RWPE2 (cell line): ENCODE measurements around the gene PYGB.
"Not testable (repeated sequence)": the region's sequence is repeated elsewhere in the genome, so short reads cannot be mapped to it uniquely, and the experiment has no call there.

Source experiments
- ATAC-seq: fragments of 200-7000 bp; cut with Tn5 transposase; 3 replicates; pipeline ENCODE4 v1.9.1; 2021; ENCODE audit warnings: low read depth
- DNase-seq: peaks from one replicate; pipeline ENCODE4 v3.0.0-alpha.2; 2020; ENCODE audit warnings: low spot score
- H3K27ac ChIP-seq: fragments of 450-650 bp; 2 replicates; pipeline ENCODE4 v1.5.1; 2017; ENCODE audit warnings: mild to moderate bottlenecking; ENCODE audit not compliant: poor library complexity, severe bottlenecking
- H3K27me3 ChIP-seq: fragments of 250-450 bp; sonication (Bioruptor Pico); 2 replicates; pipeline ENCODE4 v1.5.1; 2021; ENCODE audit warnings: mild to moderate bottlenecking, moderate library complexity; ENCODE audit not compliant: insufficient read depth, poor library complexity, severe bottlenecking
- H3K36me3 ChIP-seq: fragments of 250-450 bp; sonication (Bioruptor Pico); 2 replicates; pipeline ENCODE4 v1.5.1; 2020; ENCODE audit warnings: low read depth, mild to moderate bottlenecking, moderate library complexity
- H3K4me1 ChIP-seq: fragments of 250-450 bp; sonication (Bioruptor Pico); 2 replicates; pipeline ENCODE4 v1.5.1; 2021; ENCODE audit warnings: mild to moderate bottlenecking, moderate library complexity; ENCODE audit not compliant: insufficient read depth, poor library complexity, severe bottlenecking
- H3K4me3 ChIP-seq: fragments of 250-450 bp; sonication (Bioruptor Pico); 2 replicates; pipeline ENCODE4 v1.5.1; 2021; ENCODE audit warnings: mild to moderate bottlenecking, moderate library complexity; ENCODE audit not compliant: severe bottlenecking
- H3K9me3 ChIP-seq: fragments of 250-450 bp; sonication (Bioruptor Pico); 2 replicates; pipeline ENCODE4 v1.5.1; 2021; ENCODE audit warnings: mild to moderate bottlenecking, moderate library complexity; ENCODE audit not compliant: severe bottlenecking
- TF ChIP-seq, protein P1 (sequence below): fragments of 450-650 bp; IDR thresholded peaks from one replicate; pipeline ENCODE4 v1.5.1; 2017; ENCODE audit warnings: mild to moderate bottlenecking, moderate library complexity; ENCODE audit not compliant: poor library complexity, severe bottlenecking

PYGB gene

DNA sequence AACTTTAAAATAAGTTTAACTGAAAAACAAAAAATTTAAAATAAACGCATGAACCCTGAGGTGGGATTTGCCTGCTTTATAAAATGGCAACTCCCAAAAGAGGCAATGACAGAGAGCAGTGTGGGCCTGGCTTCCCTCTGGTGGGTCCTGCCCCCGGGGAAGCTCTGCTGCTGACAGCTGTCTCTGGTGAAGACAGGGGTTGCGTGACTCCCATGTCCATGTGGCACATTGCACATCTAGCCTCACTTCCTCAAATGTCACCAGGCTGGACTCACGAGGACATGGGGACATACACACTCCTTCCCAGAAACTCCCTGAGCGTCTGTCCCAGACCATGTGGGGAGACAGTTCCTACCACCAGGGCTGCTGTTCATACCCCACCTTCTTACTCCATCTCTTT is 76.5 kb downstream of the PYGB start:
- no peaks in the 10 kb centered on the region for H3K4me1 ChIP-seq

DNA sequence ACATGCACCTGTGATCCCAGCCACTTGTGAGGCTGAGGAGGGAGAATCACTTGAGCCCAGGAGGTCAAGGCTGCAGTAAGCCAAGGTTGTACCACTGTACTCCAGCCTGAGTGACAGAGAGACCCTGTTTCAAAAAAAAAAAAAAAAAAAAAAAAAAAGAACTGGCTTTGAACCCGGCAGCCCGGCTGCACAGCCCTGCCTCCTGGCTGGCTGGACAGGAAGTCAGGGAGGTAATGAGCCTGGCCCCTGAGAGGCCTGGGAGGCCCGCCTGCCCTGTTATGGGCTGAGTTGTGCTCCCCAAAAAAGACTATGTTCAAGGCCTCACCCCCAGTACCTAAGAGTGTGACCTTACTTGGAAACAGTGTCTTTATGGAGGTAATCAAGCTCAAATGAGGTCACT is 77.2 kb downstream of the PYGB start:
- ATAC-seq (no peak), DNase-seq (no peak)
- TF ChIP-seq, protein P1, sequence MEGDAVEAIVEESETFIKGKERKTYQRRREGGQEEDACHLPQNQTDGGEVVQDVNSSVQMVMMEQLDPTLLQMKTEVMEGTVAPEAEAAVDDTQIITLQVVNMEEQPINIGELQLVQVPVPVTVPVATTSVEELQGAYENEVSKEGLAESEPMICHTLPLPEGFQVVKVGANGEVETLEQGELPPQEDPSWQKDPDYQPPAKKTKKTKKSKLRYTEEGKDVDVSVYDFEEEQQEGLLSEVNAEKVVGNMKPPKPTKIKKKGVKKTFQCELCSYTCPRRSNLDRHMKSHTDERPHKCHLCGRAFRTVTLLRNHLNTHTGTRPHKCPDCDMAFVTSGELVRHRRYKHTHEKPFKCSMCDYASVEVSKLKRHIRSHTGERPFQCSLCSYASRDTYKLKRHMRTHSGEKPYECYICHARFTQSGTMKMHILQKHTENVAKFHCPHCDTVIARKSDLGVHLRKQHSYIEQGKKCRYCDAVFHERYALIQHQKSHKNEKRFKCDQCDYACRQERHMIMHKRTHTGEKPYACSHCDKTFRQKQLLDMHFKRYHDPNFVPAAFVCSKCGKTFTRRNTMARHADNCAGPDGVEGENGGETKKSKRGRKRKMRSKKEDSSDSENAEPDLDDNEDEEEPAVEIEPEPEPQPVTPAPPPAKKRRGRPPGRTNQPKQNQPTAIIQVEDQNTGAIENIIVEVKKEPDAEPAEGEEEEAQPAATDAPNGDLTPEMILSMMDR = no peak
- Histone ChIP-seq H3K27ac (no peak overlapping the region), H3K9me3 (no peaks in the 10 kb centered on the region), H3K27me3 (no peaks in the 10 kb centered on the region), H3K36me3 (peaks cover 4% of the 10 kb centered on the region; the same call in 1 of the 2 replicates), H3K4me3 (no peak overlapping the region), H3K4me1 (no peaks in the 10 kb centered on the region)

More for the DNA sequence above, 76.5 kb downstream of the PYGB start:
- no peak overlapping the region for H3K27ac ChIP-seq
- H3K4me3 ChIP-seq = no peak overlapping the region
- ATAC-seq (no peak), DNase-seq (no peak)
- TF ChIP-seq, protein P1 = no peak
- no peaks in the 10 kb centered on the region for H3K9me3 ChIP-seq
- H3K27me3 ChIP-seq = no peaks in the 10 kb centered on the region
- H3K36me3 ChIP-seq = peaks cover 4% of the 10 kb centered on the region; the same call in 1 of the 2 replicates

DNA sequence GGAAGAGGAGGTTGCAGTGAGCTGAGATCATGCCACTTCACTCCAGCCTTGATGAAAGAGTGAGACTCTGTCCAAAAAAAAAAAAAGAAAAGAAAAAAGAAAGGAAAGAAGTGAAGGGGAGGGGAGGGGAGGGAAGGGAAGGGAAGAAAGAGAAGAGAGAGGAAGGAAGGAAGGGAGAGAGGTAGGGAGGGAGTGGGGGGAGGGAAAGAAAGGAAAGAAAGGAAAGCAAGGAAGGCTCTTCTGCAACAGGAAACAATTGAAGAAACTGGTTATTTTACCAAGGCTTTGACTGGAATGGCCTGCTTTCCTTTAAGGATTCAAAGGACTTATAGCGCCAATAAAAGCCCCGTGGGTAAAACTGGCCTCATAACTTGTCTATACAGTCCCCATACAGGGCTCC is 78.1 kb downstream of the PYGB start:
- no peaks in the 10 kb centered on the region for H3K9me3 ChIP-seq
- H3K36me3 ChIP-seq = peaks cover 4% of the 10 kb centered on the region; the same call in 1 of the 2 replicates
- no peak overlapping the region for H3K4me3 ChIP-seq
- ATAC-seq (no peak), DNase-seq (no peak)
- no peaks in the 10 kb centered on the region for H3K27me3 ChIP-seq
- TF ChIP-seq, protein P1 = no peak
- no peaks in the 10 kb centered on the region for H3K4me1 ChIP-seq
- no peak overlapping the region for H3K27ac ChIP-seq

DNA sequence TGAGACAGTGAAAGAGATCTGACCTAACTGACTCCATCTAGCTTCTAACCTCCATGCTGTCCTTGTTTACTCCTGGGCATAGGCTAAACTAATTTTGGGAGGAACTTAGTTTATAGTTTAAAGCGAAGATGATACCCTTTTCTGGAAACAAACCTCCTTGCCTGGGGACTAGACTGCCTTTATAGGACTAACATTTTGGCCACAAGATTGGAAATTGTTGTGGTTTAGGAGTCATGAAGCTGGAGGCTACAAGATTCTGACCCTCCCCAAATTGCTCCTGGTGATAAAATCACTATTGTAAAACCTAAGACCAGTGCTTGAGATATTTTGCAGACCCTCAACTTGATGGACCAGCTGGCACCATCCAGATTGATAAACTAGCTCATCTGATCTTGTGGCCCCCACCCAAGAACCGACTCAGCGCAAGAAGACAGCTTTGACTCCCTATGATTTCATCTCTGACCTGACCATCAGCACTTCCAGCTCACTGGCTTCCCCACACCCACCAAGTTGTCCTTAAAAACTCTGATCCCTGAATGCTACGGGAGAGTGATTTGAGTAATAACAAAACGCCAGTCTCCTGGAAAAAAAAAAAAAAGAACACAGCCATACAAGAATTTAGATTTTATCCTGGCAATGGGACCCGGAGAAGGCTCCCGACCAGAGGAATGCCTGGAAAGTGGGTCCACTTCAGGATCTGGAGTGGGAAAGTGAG is 79.8 kb downstream of the PYGB start:
- Histone ChIP-seq H3K9me3 (no peaks in the 10 kb centered on the region), H3K4me3 (no peak overlapping the region), H3K27me3 (no peaks in the 10 kb centered on the region), H3K36me3 (no peaks in the 10 kb centered on the region), H3K27ac (no peak overlapping the region), H3K4me1 (no peaks in the 10 kb centered on the region)
- TF ChIP-seq, protein P1 = no peak
- DNase-seq (no peak), ATAC-seq (no peak)

DNA sequence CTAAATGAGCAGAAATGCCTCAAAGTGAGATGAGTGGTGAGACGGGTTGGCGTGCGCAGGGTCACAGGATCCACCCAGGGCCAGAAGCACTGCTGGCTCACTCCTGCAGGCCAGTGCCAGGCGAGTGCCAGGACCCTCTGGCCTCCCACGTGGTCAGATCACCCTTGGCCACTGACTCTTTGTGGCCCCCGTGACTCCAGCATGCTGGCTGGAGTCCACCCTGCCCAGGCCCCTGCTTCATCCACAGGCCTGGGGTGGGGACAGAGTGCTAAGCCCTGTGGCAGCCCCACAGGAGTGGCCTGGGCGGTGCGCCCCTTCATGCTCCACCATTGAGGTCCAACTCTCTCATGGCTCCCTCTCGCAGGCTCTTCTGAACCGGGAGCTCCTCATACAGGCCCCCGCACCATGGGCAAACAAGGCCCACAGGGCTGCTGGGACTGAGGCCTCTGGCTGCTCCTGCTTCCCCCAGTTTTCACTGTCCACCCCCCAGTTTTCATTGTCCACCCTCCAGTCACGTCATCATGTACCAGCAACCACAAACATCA is 81.1 kb downstream of the PYGB start:
- Histone ChIP-seq H3K27ac (no peak overlapping the region), H3K36me3 (no peaks in the 10 kb centered on the region), H3K4me1 (no peaks in the 10 kb centered on the region), H3K27me3 (no peaks in the 10 kb centered on the region), H3K4me3 (no peak overlapping the region), H3K9me3 (no peaks in the 10 kb centered on the region)
- TF ChIP-seq, protein P1 = no peak
- ATAC-seq = no peak
- DNase-seq = no peak

DNA sequence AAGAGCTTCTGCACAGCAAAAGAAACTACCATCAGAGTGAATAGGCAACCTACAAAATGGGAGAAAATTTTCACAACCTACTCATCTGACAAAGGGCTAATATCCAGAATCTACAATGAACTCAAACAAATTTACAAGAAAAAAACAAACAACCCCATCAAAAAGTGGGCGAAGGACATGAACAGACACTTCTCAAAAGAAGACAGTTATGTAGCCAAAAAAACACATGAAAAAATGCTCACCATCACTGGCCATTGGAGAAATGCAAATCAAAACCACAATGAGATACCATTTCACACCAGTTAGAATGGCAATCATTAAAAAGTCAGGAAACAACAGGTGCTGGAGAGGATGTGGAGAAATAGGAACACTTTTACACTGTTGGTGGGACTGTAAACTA is 87.1 kb downstream of the PYGB start:
- not testable (repeated sequence) for H3K4me3 ChIP-seq, H3K36me3 ChIP-seq, DNase-seq, ATAC-seq, H3K27me3 ChIP-seq, H3K4me1 ChIP-seq, H3K27ac ChIP-seq, H3K9me3 ChIP-seq
